ENCODE data around the gene TFG. TPM values are rescaled to one million over a fixed set of nuclear protein-coding genes. Genes with fewer than 3 reads are reported as not detected.
A peak's percentile ranks its signal among the peaks of the same experiment; 100 is the strongest.

Gene TFG
- total and polyA plus RNA-seq, 2 of the 4 experiments (the other 2 are of a cell fraction): 47.7 to 165 TPM

DNA sequence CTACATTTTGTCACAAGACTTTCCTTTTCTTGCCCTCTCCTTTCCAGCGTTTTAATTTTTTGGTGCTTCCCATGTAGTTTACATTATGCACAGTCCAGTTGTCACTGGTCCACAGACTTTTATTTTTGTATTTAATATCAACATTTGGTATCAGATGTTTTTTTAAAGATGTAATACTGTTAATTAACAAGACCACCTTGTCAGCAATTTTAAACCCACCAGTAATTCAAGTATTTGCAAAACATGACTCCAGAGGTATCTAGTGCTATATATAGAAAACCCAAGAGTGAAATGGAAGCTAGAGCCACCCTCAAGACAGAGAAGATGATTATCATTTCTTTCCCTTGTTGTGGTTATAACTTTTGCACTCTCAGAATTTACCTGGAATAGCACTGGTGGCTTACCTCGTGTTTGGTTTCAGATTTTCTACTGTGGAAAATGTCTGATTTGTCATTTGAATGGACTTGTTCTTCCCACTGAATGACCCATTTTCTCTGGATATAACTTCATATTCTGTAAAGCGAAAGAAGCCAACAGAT, 56.2 kb downstream of the TFG start:
- H3K9ac ChIP-seq (ENCODE audit: low read depth, low read length): no peak overlapping the region
- H4K8ac ChIP-seq (ENCODE audit: low read depth in 2 of 2, low read length in 2 of 2): no peak overlapping the region
- POLR2A ChIA-PET (ENCODE audit: unreplicated experiment): no interaction called here
- no peak overlapping the region for H4K91ac ChIP-seq (ENCODE audit: insufficient read depth, low read depth, low read length)
- H3K4ac ChIP-seq (ENCODE audit: low read depth, low read length): no peak overlapping the region
- no peaks in the 10 kb centered on the region for H3K36me3 ChIP-seq (ENCODE audit: control insufficient read depth, insufficient read depth, low read length)
- no peak overlapping the region for H3K4me2 ChIP-seq (ENCODE audit: low read depth, low read length)
- H3K27me3 ChIP-seq (ENCODE audit: control insufficient read depth, insufficient read depth, low read length): no peaks in the 10 kb centered on the region; the same call in 1 of the 2 replicates
- no peak overlapping the region for H2BK20ac ChIP-seq (ENCODE audit: low read depth, low read length)
- CTCF ChIA-PET: no interaction called here
- dilution Hi-C loops (cut with HindIII; ENCODE audit: low sequenced_read_pairs, unreplicated experiment): no loop called here
- no peak overlapping the region for H2BK5ac ChIP-seq (ENCODE audit: low read depth, low read length, poor library complexity, severe bottlenecking)
- ATAC-seq (ENCODE audit: low read depth) (no peak), DNase-seq (no peak)
- TF ChIP-seq RCOR1 (IDR thresholded peaks at IDR 0.05; ENCODE audit: insufficient replicate concordance, low read length) (no peak), MAFK (IDR thresholded peaks at IDR 0.05; ENCODE audit: low read depth, low read length) (peak; percentile 57; the same call in 1 of the 2 replicates)
- 0 out of 2 replicates have a peak, but pooled peaks cover 3% of the 10 kb centered on the region for H3K9me1 ChIP-seq (ENCODE audit: insufficient read depth, low read length)
- H4K20me1 ChIP-seq (ENCODE audit: insufficient read depth, low read length): no peaks in the 10 kb centered on the region
- no peak overlapping the region for H2BK15ac ChIP-seq (ENCODE audit: low read depth, low read length)
- no peak overlapping the region for H3K18ac ChIP-seq (ENCODE audit: low read depth, low read length)
- H3K14ac ChIP-seq (replicated peaks; ENCODE audit: low read depth, low read length): no peak overlapping the region
- H3K23ac ChIP-seq (ENCODE audit: low read depth, low read length): no peak overlapping the region
- no peaks in the 10 kb centered on the region for H3K79me1 ChIP-seq (ENCODE audit: low read depth in 1 of 2, low read length in 2 of 2)
- no peaks in the 10 kb centered on the region for H3K9me3 ChIP-seq (ENCODE audit: control insufficient read depth, insufficient read depth, low read length)
- no peak overlapping the region for H3K27ac ChIP-seq (ENCODE audit: insufficient read depth, low read length)
- no TSS peak for BruUV-seq (replicated peaks)
- intact Hi-C loops (cut with micrococcal nuclease): no loop called here
- no peak overlapping the region for H3K4me3 ChIP-seq (ENCODE audit: insufficient read depth, low read depth, low read length)
- no peak overlapping the region for H2AK5ac ChIP-seq (ENCODE audit: low read depth, low read length)
- whole genome bisulfite sequencing, 2 experiments (ENCODE audit: extremely low coverage in 2 of 2, insufficient read length in 1 of 2): no CpG with 5 or more reads among the region's 3 CpGs
- H3K4me1 ChIP-seq (ENCODE audit: control insufficient read depth, insufficient read depth, low read length): no peaks in the 10 kb centered on the region
- in situ Hi-C loops (cut with MboI; ENCODE audit: low sequenced_read_pairs): no loop called here
- no peak overlapping the region for H2BK120ac ChIP-seq (ENCODE audit: low read depth, low read length)
- H4K5ac ChIP-seq (ENCODE audit: low read depth, low read length): no peak overlapping the region
- H3K56ac ChIP-seq (ENCODE audit: extremely low read depth, insufficient read depth, low read length): no peak overlapping the region
- H2AFZ ChIP-seq (replicated peaks; ENCODE audit: low read length, poor library complexity): no peak overlapping the region
- H2AK9ac ChIP-seq (replicated peaks; ENCODE audit: low read depth, low read length, poor library complexity): no peak overlapping the region

Data from IMR-90 (cell line).